HEK293T (cell line): ENCODE measurements around the gene SERPINE1.
"Not testable (repeated sequence)": the region's sequence is repeated elsewhere in the genome, so short reads cannot be mapped to it uniquely, and the experiment has no call there.

Experiments used
- CTCF ChIA-PET: fragments of 350-600 bp; formaldehyde crosslinking; extraction: SDS; loops from one replicate; lab custom pipeline; 2021; ENCODE audit warnings: antibody characterized with exemption, inconsistent platforms; lab: Yijun Ruan, JAX
- POLR2A ChIA-PET: fragments of 350-600 bp; formaldehyde crosslinking; extraction: SDS; loops from one replicate; lab custom pipeline; 2020; ENCODE audit warnings: antibody characterized with exemption, inconsistent platforms; lab: Yijun Ruan, JAX
- DNase-seq: peaks from one replicate; pipeline ENCODE4 v3.0.0; 2012; ENCODE audit warnings: mixed read lengths; ENCODE audit errors: extremely low spot score
- ARNT ChIP-seq: fragments of 450-650 bp; IDR thresholded peaks from 2 replicates; pipeline ENCODE4 v1.6.1; 2017; ENCODE audit warnings: mild to moderate bottlenecking
- BHLHE40 ChIP-seq: fragments of 450-650 bp; IDR thresholded peaks from 2 replicates; pipeline ENCODE4 v1.6.1; 2016; ENCODE audit warnings: mild to moderate bottlenecking, moderate library complexity, borderline replicate concordance
- CTBP1 ChIP-seq: fragments of 450-650 bp; IDR thresholded peaks from 2 replicates; pipeline ENCODE4 v1.6.1; 2016; ENCODE audit warnings: borderline replicate concordance
- ELF4 ChIP-seq: fragments of 450-650 bp; IDR thresholded peaks from 2 replicates; pipeline ENCODE4 v1.6.1; 2017; ENCODE audit warnings: antibody characterized with exemption
- FOXA1 ChIP-seq: fragments of 450-650 bp; IDR thresholded peaks from 2 replicates; pipeline ENCODE4 v1.6.1; 2016; ENCODE audit warnings: mild to moderate bottlenecking
- FOXK2 ChIP-seq: fragments of 450-650 bp; IDR thresholded peaks from 2 replicates; pipeline ENCODE4 v1.6.1; 2016; ENCODE audit warnings: mild to moderate bottlenecking
- FOXM1 ChIP-seq: fragments of 450-650 bp; IDR thresholded peaks from 2 replicates; pipeline ENCODE4 v1.6.1; 2017; ENCODE audit warnings: mild to moderate bottlenecking, borderline replicate concordance
- HDGF ChIP-seq: fragments of 450-650 bp; IDR thresholded peaks from 2 replicates; pipeline ENCODE4 v1.6.1; 2017; ENCODE audit warnings: antibody characterized with exemption, borderline replicate concordance
- L3MBTL2 ChIP-seq: fragments of 450-650 bp; conservative IDR thresholded peaks from 2 replicates; pipeline ENCODE4 v1.6.1; 2016; ENCODE audit warnings: mild to moderate bottlenecking
- LEF1 ChIP-seq: fragments of 450-650 bp; IDR thresholded peaks from 2 replicates; pipeline ENCODE4 v1.6.1; 2017; ENCODE audit warnings: mild to moderate bottlenecking, borderline replicate concordance
- NFRKB ChIP-seq: fragments of 450-650 bp; IDR thresholded peaks from 2 replicates; pipeline ENCODE4 v1.6.1; 2016; ENCODE audit warnings: mild to moderate bottlenecking, moderate library complexity
- PKNOX1 ChIP-seq: fragments of 450-650 bp; IDR thresholded peaks from 2 replicates; pipeline ENCODE4 v1.6.1; 2016
- SP1 ChIP-seq: fragments of 450-650 bp; IDR thresholded peaks from 2 replicates; pipeline ENCODE4 v1.6.1; 2017
- SUZ12 ChIP-seq: fragments of 450-650 bp; IDR thresholded peaks from 2 replicates; pipeline ENCODE4 v1.6.1; 2016; ENCODE audit warnings: mild to moderate bottlenecking
- TARDBP ChIP-seq: fragments of 450-650 bp; IDR thresholded peaks from 2 replicates; pipeline ENCODE4 v1.6.1; 2016
- ZNF384 ChIP-seq: fragments of 450-650 bp; IDR thresholded peaks from 2 replicates; pipeline ENCODE4 v1.6.1; 2016

The SERPINE1 gene

GRCh38 chr7:101100858-101101847, 25.8 kb upstream of the SERPINE1 start:
- ChIA-PET CTCF (interaction anchor here (0.8 kb wide), 1 partner anchor 24 kb away, joined by 3 read pairs; no protein-coding TSS in a partner anchor), POLR2A (interaction anchor here (0.9 kb wide), 1 partner anchor 37 kb away, joined by 3 read pairs; no protein-coding TSS in a partner anchor)
- DNase-seq: no peak
- no peak for TF ChIP-seq ZNF384
- TF ChIP-seq CTBP1: no peak
- TF ChIP-seq PKNOX1: no peak
- TF ChIP-seq NFRKB: no peak
- TF ChIP-seq SUZ12: no peak
- no peak for TF ChIP-seq L3MBTL2
- no peak for TF ChIP-seq FOXM1
- TF ChIP-seq ARNT: no peak

- ChIA-PET POLR2A (no interaction called here), CTCF (no interaction called here)
- TF ChIP-seq BHLHE40: no peak
- no peak for TF ChIP-seq HDGF
- DNase-seq: no peak
These were observed 24.9 kb upstream of the SERPINE1 start for GRCh38 chr7:101102026-101102425.

GRCh38 chr7:101103701-101104100, 23.2 kb upstream of the SERPINE1 start:
- POLR2A ChIA-PET: interaction anchor here (1.7 kb wide), 1 partner anchor 214 kb away, joined by 4 read pairs; the partner anchor contains the start of gene UFSP1
- CTCF ChIA-PET, DNase-seq: not testable (repeated sequence)

- no peak for DNase-seq
- CTCF ChIA-PET: no interaction called here
- POLR2A ChIA-PET: interaction anchor here (1.7 kb wide), 1 partner anchor 215 kb away, joined by 4 read pairs; the partner anchor contains the start of gene UFSP1
- TF ChIP-seq LEF1 (no peak), SUZ12 (no peak), CTBP1 (no peak), HDGF (no peak), SP1 (no peak), TARDBP (no peak), ELF4 (no peak), PKNOX1 (no peak), FOXM1 (no peak), NFRKB (no peak), BHLHE40 (no peak), L3MBTL2 (no peak), FOXK2 (no peak), ZNF384 (no peak), ARNT (no peak), FOXA1 (no peak)
These were observed 22.7 kb upstream of the SERPINE1 start for GRCh38 chr7:101104193-101104713.

GRCh38 chr7:101104799-101105198, 22.1 kb upstream of the SERPINE1 start:
- ChIA-PET POLR2A (interaction anchor here (1.7 kb wide), 1 partner anchor 215 kb away, joined by 4 read pairs; the partner anchor contains the start of gene UFSP1), CTCF (interaction anchor here (0.7 kb wide), 1 partner anchor 30 kb away, joined by 4 read pairs; no protein-coding TSS in a partner anchor)
- no peak for DNase-seq
- TF ChIP-seq L3MBTL2 (no peak), BHLHE40 (no peak), ZNF384 (no peak), PKNOX1 (no peak)

GRCh38 chr7:101105248-101105647, 21.7 kb upstream of the SERPINE1 start:
- CTCF ChIA-PET: interaction anchor here (0.7 kb wide), 1 partner anchor 29 kb away, joined by 4 read pairs; no protein-coding TSS in a partner anchor
- POLR2A ChIA-PET: interaction anchor here (1.7 kb wide), 1 partner anchor 216 kb away, joined by 4 read pairs; the partner anchor contains the start of gene UFSP1

GRCh38 chr7:101106386-101106785, 20.5 kb upstream of the SERPINE1 start:
- no peak for TF ChIP-seq HDGF
- no peak for TF ChIP-seq PKNOX1
- no peak for TF ChIP-seq CTBP1
- no peak for TF ChIP-seq LEF1
- TF ChIP-seq BHLHE40: no peak
- no peak for TF ChIP-seq TARDBP
- no peak for TF ChIP-seq ELF4
- no peak for TF ChIP-seq ZNF384
- no peak for TF ChIP-seq ARNT
- TF ChIP-seq FOXK2: no peak
- TF ChIP-seq NFRKB: no peak
- TF ChIP-seq FOXA1: no peak
- no peak for TF ChIP-seq FOXM1
- TF ChIP-seq SP1: no peak
- no peak for TF ChIP-seq SUZ12
- CTCF ChIA-PET: no interaction called here
- POLR2A ChIA-PET: no interaction called here
- DNase-seq: no peak

More at GRCh38 chr7:101105248-101105647, 21.7 kb upstream of the SERPINE1 start:
- not testable (repeated sequence) for DNase-seq
